SK-N-SH treated with all-trans-retinoic acid at 6 μM for 48 hours (cell line): ENCODE data around the gene SLC35A1.

Experiments used
- ARNTL ChIP-seq: fragments of 450-650 bp; formaldehyde crosslinking; IDR thresholded peaks from 2 replicates; pipeline ENCODE4 v1.5.0; 2020; ENCODE audit warnings: low read depth, mild to moderate bottlenecking, moderate library complexity, borderline replicate concordance
- PATZ1 ChIP-seq: fragments of 250-450 bp; sonication (Bioruptor Pico); IDR thresholded peaks from 2 replicates; pipeline ENCODE4 v1.8.0; 2020; ENCODE audit warnings: mild to moderate bottlenecking, moderate library complexity, borderline replicate concordance
- SNAI2 ChIP-seq: fragments of 250-450 bp; sonication (Bioruptor Pico); IDR thresholded peaks from 2 replicates; pipeline ENCODE4 v1.5.0; 2020; ENCODE audit warnings: mild to moderate bottlenecking, moderate library complexity

GRCh38 chr6:87504441-87504840 lies 31.7 kb downstream of the SLC35A1 start:
- TF ChIP-seq PATZ1 (CRISPR knock-in tag) = no peak
- TF ChIP-seq ARNTL (CRISPR knock-in tag) = no peak
- no peak for TF ChIP-seq SNAI2 (CRISPR knock-in tag)
